ENCODE measurements around the gene IL1R1. TPM values are rescaled to one million over a fixed set of nuclear protein-coding genes. Genes with fewer than 3 reads are reported as not detected.
A peak's percentile ranks its signal among the peaks of the same experiment; 100 is the strongest.
"Not testable (repeated sequence)": the region's sequence is repeated elsewhere in the genome, so short reads cannot be mapped to it uniquely, and the experiment has no call there.

The IL1R1 gene, protein sequence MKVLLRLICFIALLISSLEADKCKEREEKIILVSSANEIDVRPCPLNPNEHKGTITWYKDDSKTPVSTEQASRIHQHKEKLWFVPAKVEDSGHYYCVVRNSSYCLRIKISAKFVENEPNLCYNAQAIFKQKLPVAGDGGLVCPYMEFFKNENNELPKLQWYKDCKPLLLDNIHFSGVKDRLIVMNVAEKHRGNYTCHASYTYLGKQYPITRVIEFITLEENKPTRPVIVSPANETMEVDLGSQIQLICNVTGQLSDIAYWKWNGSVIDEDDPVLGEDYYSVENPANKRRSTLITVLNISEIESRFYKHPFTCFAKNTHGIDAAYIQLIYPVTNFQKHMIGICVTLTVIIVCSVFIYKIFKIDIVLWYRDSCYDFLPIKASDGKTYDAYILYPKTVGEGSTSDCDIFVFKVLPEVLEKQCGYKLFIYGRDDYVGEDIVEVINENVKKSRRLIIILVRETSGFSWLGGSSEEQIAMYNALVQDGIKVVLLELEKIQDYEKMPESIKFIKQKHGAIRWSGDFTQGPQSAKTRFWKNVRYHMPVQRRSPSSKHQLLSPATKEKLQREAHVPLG
- 0.48 and 0.52 TPM in 2 replicates for total RNA-seq

DNA sequence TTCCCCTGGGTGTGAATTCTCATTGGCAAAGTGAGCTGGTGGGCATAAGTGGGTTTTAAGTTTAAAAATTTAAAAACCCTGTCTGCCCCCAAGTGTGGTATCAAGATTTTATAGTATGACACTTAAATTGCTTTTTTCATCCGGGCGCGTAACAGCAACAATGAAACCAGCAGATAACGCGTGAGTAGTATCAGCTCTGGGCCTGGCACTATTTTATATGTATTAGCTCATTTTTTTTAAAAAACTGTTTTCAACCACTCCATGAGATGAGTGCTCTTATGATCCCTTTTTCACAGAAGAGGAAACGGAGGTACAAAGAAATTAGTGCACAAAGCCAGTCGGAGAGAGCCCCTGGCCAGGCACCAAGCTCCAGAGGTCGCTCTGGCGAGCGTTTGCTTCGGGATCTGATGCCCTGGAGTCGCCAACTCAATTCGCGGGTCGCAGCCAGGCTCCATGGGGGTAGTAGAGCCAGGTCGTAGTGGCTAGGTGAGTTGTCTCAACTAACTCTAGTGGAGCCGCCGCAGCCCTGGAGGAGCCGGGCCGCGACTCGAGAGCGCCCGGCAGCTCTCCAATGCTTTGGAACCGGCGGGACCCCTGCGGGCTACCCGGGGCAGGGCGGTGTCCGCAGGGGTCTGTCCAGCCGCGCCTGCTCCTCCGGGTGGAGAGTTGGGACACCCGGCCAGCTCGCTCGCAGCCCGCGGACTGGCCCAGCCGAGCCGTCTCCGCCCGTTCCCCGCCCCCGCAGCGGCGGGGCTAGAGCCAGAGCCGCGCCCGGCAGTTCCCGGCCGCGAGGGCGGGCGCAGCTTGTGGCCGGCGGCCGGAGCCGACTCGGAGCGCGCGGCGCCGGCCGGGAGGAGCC lies at the start of gene IL1R1:
Gene IL1R1, plus strand, starts transcription at position 777 of the 859 bp plus-strand sequence. CDS start 14,979 bp downstream, outside the sequence.
- Mint-ChIP-seq H3K9me3 (peaks cover 58% of the 10 kb centered on the region), H3K4me1 (ENCODE audit: low read depth) (peaks cover 18% of the 10 kb centered on the region), H3K4me3 (ENCODE audit: low read depth) (peak within 1 kb of the TSS; percentile 13), H3K27me3 (ENCODE audit: low read depth) (peaks cover 40% of the 10 kb centered on the region), H3K27ac (no peak within 1 kb of the TSS), H3K36me3 (ENCODE audit: low read depth) (peaks cover 28% of the 10 kb centered on the region)
- intact Hi-C loops (cut with micrococcal nuclease) = no loop called here
- DNase-seq (ENCODE audit: low spot score) = no peak

DNA sequence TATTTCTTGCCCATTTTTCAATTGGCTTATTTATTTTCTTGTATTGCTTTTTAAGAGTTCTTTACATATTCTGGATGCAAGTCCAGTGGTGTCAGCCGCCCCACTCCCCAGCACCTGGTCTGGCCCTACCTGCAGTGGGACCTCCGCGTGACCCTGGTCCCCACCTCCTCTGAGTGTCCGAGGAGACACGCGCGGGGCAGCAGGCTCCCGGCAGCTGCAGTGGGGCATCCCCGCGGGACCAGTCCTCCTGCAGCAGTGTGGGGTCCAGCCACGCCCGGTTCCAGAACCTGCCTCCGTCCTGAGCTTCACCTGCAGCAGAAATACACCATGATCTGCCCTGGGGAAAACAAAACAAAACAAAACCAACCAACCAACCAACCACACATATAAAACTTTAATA lies 48.9 kb upstream of the IL1R1 start:
- H3K4me1 Mint-ChIP-seq (ENCODE audit: low read depth) = no peaks in the 10 kb centered on the region
- H3K27me3 Mint-ChIP-seq (ENCODE audit: low read depth) = peaks cover 41% of the 10 kb centered on the region
- no peak for DNase-seq (ENCODE audit: low spot score)
- H3K27ac Mint-ChIP-seq = no peak overlapping the region
- intact Hi-C loops (cut with micrococcal nuclease) = no loop called here
- H3K36me3 Mint-ChIP-seq (ENCODE audit: low read depth) = no peaks in the 10 kb centered on the region
- H3K9me3 Mint-ChIP-seq = peaks cover 28% of the 10 kb centered on the region
- H3K4me3 Mint-ChIP-seq (ENCODE audit: low read depth) = no peak overlapping the region

DNA sequence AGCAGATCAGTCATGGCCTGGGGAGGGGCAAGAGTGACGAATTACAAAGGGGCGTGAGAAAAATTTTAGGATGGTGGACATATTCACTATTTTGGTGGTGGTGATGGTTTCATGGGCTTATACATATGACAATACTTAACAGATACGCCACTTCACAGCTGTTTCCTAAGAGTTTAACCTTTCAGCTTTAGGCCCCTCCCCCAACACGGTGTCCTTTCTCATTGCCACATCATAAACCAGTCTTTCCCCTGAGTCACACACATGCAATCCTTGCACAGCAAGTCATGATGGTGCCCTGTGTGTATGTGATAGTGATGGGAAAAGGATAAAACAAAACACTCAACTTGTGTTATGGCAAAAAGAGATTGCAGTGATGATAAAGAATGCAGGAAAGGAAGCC lies 47.6 kb upstream of the IL1R1 start:
- Mint-ChIP-seq H3K9me3 (peaks cover 24% of the 10 kb centered on the region), H3K27me3 (ENCODE audit: low read depth) (peaks cover 40% of the 10 kb centered on the region), H3K27ac (no peak overlapping the region), H3K36me3 (ENCODE audit: low read depth) (no peaks in the 10 kb centered on the region), H3K4me1 (ENCODE audit: low read depth) (peaks cover 1% of the 10 kb centered on the region), H3K4me3 (ENCODE audit: low read depth) (no peak overlapping the region)
- DNase-seq (ENCODE audit: low spot score) = no peak
- intact Hi-C loops (cut with micrococcal nuclease) = no loop called here

DNA sequence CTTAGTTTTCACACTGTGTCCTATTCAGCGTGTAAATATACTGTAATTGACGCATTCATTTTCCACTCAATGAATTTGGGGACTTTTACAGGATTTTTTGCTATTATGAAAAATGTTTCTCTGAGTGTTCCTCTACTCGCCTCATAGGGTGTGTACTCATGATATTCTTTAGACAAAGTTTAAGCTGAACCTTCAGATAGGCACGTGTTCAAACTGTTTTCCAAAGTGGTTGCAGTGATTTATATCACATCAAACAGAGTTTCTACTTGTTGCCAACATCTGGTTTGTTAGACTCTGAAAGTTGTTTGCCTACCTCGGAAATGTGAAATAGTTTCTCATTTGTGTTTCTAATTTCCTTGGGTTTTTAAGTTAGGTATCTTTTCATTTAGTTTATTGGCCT lies 46.4 kb upstream of the IL1R1 start:
- Mint-ChIP-seq H3K4me3 (ENCODE audit: low read depth) (no peak overlapping the region), H3K36me3 (ENCODE audit: low read depth) (no peaks in the 10 kb centered on the region), H3K27ac (no peak overlapping the region), H3K27me3 (ENCODE audit: low read depth) (peaks cover 34% of the 10 kb centered on the region), H3K9me3 (peaks cover 15% of the 10 kb centered on the region), H3K4me1 (ENCODE audit: low read depth) (peaks cover 12% of the 10 kb centered on the region)
- no peak for DNase-seq (ENCODE audit: low spot score)
- intact Hi-C loops (cut with micrococcal nuclease) = no loop called here

DNA sequence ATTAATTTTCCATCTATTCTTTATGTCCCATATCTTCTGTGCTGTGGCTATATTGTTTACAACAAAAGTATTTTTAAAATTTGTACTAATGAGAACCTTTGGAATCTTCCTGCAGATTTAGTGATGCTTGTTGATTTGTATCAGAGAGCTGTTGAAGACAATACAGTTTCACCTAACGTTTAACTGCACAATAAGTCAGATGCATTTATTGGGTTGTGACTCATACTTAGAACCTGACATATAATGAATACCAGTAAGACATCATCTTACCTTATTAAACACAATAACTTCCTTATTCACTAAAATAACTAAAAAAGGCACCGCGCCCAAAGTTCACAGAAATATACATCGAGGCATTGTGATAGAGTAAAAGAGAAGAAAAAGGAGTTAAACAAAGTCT lies 43.8 kb upstream of the IL1R1 start:
- peaks cover 36% of the 10 kb centered on the region for H3K27me3 Mint-ChIP-seq (ENCODE audit: low read depth)
- intact Hi-C loops (cut with micrococcal nuclease) = no loop called here

DNA sequence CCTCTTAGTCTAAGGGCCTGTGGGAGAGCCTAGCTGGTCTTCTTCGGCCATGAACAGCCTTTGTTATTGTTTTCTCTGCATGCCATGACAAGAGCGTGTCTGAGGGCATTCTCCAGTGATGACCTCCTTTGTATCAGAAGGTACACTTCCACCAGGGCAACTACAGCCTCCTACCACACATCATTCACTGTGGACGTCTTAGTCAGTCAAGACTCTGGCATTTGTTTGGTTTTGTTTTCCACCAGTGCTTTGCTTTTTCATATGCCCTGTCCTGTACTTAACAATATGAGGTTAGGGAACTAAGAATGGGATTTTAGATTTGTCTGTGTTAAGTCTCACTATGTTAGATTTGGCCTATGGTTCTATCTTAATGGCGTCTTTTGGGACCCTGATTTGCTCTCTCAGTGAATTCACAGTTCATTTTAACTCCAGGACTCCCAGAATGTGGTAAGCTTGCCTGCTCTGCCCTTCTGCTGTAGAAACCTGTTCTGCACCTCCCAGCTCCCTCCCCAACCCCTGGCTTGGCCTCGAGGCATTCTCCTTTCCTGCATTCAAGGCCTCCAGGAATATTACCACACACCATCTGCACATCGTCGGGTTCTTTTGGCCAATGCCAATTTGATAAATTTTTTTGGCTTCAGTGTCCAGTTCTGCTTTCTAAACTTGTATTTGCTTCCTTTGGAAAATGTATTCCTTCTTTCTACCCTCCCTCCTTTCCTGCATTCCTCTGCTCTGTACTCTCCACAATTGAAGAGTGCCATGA lies 42.8 kb upstream of the IL1R1 start:
- H3K27ac Mint-ChIP-seq = peak overlapping the region; percentile 70
- intact Hi-C loops (cut with micrococcal nuclease) = loop anchor here (1.0 to 5.0 kb wide), 6 partner anchors 15 to 268 kb away; no protein-coding TSS in a partner anchor
- DNase-seq (ENCODE audit: low spot score) = no peak
- peaks cover 43% of the 10 kb centered on the region for H3K27me3 Mint-ChIP-seq (ENCODE audit: low read depth)
- no peaks in the 10 kb centered on the region for H3K36me3 Mint-ChIP-seq (ENCODE audit: low read depth)
- H3K9me3 Mint-ChIP-seq = peaks cover 11% of the 10 kb centered on the region
- peaks cover 23% of the 10 kb centered on the region for H3K4me1 Mint-ChIP-seq (ENCODE audit: low read depth)
- no peak overlapping the region for H3K4me3 Mint-ChIP-seq (ENCODE audit: low read depth)

More for the DNA sequence above, 43.8 kb upstream of the IL1R1 start:
- H3K36me3 Mint-ChIP-seq (ENCODE audit: low read depth) = no peaks in the 10 kb centered on the region
- DNase-seq (ENCODE audit: low spot score) = no peak
- no peak overlapping the region for H3K27ac Mint-ChIP-seq
- H3K9me3 Mint-ChIP-seq = peaks cover 11% of the 10 kb centered on the region
- no peak overlapping the region for H3K4me3 Mint-ChIP-seq (ENCODE audit: low read depth)
- peaks cover 15% of the 10 kb centered on the region for H3K4me1 Mint-ChIP-seq (ENCODE audit: low read depth)

DNA sequence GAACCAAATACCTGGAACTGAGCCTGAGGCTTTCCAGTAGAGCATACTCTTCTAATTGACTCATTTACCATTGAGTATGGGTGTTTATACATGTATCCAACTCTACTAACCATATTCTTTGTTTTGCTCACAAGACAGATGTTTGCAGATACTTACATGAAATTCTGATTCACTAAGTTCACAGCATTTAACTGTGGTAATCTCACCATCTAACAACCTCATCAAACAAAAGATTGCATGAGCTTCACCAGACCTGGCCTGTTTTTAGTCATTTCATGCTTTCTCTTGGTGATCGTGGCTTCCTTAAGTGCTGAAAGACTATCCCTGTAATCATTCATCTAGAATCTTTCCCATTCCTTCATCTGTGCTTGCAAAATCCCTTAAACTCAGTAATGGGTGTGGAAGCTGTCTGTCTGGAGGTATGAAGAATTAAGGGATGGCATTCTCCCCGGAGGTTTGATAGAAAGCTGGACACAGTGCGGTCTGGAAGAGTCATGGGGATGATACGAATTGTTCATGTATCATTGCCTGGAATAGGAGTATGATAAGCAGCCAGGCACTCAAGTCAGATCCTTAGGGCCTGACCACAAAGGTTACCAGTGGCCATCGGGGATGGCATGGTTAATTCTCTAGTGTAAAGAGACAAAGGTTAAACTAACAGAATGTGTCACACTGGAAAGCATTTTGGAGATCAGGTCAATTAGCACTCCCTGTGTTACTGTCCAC lies 42.0 kb upstream of the IL1R1 start:
- H3K9me3 Mint-ChIP-seq = peaks cover 11% of the 10 kb centered on the region
- DNase-seq (ENCODE audit: low spot score) = no peak
- H3K27me3 Mint-ChIP-seq (ENCODE audit: low read depth) = peaks cover 44% of the 10 kb centered on the region
- H3K4me3 Mint-ChIP-seq (ENCODE audit: low read depth) = no peak overlapping the region
- intact Hi-C loops (cut with micrococcal nuclease) = loop anchor here (1.0 to 5.0 kb wide), 6 partner anchors 14 to 267 kb away; no protein-coding TSS in a partner anchor
- peak overlapping the region; percentile 70 for H3K27ac Mint-ChIP-seq
- H3K36me3 Mint-ChIP-seq (ENCODE audit: low read depth) = no peaks in the 10 kb centered on the region
- H3K4me1 Mint-ChIP-seq (ENCODE audit: low read depth) = peaks cover 25% of the 10 kb centered on the region

DNA sequence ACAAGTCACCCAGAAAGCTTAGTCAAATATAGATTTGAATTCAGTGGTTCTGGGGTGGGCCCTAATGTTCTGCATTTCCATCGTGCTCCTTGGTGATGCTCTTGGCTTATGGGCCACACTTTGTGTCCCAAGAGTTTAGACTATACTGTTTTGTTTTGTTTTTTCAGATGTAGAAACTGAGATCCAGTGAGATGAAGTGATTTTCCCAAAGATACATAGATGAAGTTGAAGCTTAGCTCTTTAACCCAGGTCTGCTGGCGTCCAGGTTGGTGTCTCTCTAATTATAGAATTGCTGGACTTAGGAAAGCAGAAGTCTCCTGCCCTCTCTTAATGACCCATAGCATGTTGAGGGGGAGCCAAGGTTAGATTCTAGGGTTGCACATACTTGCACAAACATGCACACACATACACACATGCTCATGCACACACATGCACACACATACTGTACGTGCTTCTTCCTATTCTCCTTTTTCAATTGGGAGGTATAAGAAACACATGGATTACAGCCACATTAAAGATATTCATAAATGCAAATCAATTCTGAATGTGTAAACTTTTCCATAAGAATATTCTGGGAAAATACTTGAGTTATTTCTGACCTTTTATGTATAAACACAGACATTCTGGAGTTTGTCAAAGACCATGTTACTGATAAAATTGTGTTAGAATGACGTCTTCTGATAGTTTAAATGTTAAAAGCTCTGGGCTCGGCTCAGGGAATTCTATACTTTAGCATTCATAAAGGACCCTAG lies 41.3 kb upstream of the IL1R1 start:
- Mint-ChIP-seq H3K4me1 (ENCODE audit: low read depth) (peaks cover 25% of the 10 kb centered on the region), H3K27ac (no peak overlapping the region), H3K4me3 (ENCODE audit: low read depth) (no peak overlapping the region), H3K36me3 (ENCODE audit: low read depth) (no peaks in the 10 kb centered on the region), H3K27me3 (ENCODE audit: low read depth) (peaks cover 50% of the 10 kb centered on the region), H3K9me3 (peaks cover 11% of the 10 kb centered on the region)
- DNase-seq (ENCODE audit: low spot score) = no peak
- intact Hi-C loops (cut with micrococcal nuclease) = loop anchor here (2.0 to 5.0 kb wide), 3 partner anchors 38 to 266 kb away; no protein-coding TSS in a partner anchor

DNA sequence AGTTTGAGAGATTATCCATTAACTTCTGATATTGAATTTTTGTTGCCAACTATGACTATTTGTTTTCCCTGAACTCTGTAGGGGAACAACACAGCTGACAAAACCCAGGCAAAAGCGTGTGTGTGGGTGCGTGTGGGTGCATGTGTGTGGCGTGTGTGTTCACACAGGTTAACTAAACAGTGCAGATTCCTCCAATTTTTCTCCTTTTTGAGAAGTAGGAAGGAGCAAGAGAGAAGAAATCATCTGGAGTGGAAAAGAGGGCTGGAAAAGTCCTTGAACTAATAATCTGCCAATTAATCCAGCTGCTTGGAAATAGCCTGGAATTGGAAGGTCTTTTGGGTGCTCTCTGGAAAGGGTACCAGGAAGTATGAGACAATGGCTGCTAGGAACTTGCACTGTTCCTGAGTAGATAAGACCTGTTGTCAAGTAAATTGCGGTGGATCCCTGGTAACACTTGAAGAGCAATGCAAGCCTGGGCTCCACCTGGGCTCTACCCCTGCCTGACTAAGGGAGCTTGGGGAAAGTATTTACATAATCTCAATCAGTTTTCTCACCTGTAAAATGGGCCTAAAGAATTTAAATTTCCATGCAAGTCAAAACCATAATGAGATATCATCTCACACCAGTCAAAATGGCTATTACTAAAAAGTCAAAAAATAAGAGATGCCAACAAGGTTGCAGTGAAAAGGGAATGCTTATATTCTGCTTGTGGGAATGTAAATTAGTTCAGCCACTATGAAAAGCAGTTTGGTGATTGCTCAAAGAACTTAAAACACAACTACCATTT lies 40.5 kb upstream of the IL1R1 start:
- H3K27me3 Mint-ChIP-seq (ENCODE audit: low read depth) = peaks cover 50% of the 10 kb centered on the region
- no peak for DNase-seq (ENCODE audit: low spot score)
- intact Hi-C loops (cut with micrococcal nuclease) = loop anchor here (2.0 to 5.0 kb wide), 3 partner anchors 39 to 265 kb away; no protein-coding TSS in a partner anchor
- H3K4me1 Mint-ChIP-seq (ENCODE audit: low read depth) = peaks cover 25% of the 10 kb centered on the region
- H3K9me3 Mint-ChIP-seq = peaks cover 11% of the 10 kb centered on the region
- no peaks in the 10 kb centered on the region for H3K36me3 Mint-ChIP-seq (ENCODE audit: low read depth)
- H3K27ac Mint-ChIP-seq = no peak overlapping the region
- no peak overlapping the region for H3K4me3 Mint-ChIP-seq (ENCODE audit: low read depth)

DNA sequence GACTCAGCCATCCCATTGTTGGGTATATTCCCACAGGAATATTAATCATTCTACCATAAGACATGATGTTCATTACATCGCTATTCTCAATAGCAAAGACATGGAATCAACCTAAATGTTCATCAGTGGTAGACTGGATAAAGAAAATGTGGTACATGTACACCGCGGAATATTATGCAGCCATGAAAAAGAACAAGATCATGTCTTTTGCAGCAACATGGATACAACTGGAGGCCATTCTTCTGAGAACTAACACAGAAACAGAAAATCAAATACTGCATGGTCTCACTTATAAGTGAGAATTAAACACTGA lies 40.0 kb upstream of the IL1R1 start:
- H3K9me3 Mint-ChIP-seq = peaks cover 11% of the 10 kb centered on the region
- peaks cover 25% of the 10 kb centered on the region for H3K4me1 Mint-ChIP-seq (ENCODE audit: low read depth)
- H3K4me3 Mint-ChIP-seq (ENCODE audit: low read depth); H3K36me3 Mint-ChIP-seq (ENCODE audit: low read depth); H3K27ac Mint-ChIP-seq; DNase-seq (ENCODE audit: low spot score): not testable (repeated sequence)
- peaks cover 47% of the 10 kb centered on the region for H3K27me3 Mint-ChIP-seq (ENCODE audit: low read depth)
- intact Hi-C loops (cut with micrococcal nuclease) = loop anchor here (5.0 kb wide), 2 partner anchors 100 to 265 kb away; no protein-coding TSS in a partner anchor
